Panc1 (cell line): Measurements from ENCODE around the gene COL5A2. TPM values are rescaled to one million over a fixed set of nuclear protein-coding genes. Genes with fewer than 3 reads are reported as not detected.

Source experiments
- ATAC-seq: fragments of 200-7000 bp; cut with Tn5 transposase; 2 replicates; pipeline ENCODE4 v1.9.1; 2020; ENCODE audit warnings: mild to moderate bottlenecking, moderate library complexity
- BruUV-seq: library from RNA; stranded (reverse); fragments of 400-500 nt; replicated peaks from 2 replicates; lab custom pipeline; 2021; lab: Mats Ljungman, UMichigan
- CTCF ChIA-PET: fragments of 300-600 bp; sonication (Branson Sonifier 250); formaldehyde crosslinking; loops from one replicate; lab custom pipeline; 2022; ENCODE audit warnings: antibody characterized with exemption; lab: Charles Lee
- POLR2A ChIA-PET: fragments of 300-600 bp; sonication (Branson Sonifier 250); formaldehyde crosslinking; loops from one replicate; lab custom pipeline; 2022; ENCODE audit warnings: antibody characterized with exemption; lab: Charles Lee
- DNase-seq: peaks from one replicate; pipeline ENCODE4 v3.0.0-alpha.2; 2010; ENCODE audit warnings: low read depth, low spot score
- H3K27ac ChIP-seq: 2 replicates; pipeline ENCODE4 v1.5.1; 2011; ENCODE audit warnings: mild to moderate bottlenecking, low read length, inconsistent platforms
- H3K27me3 ChIP-seq: fragments of 200-500 bp; sonication (Bioruptor generic); 2 replicates; pipeline ENCODE4 v1.6.0; 2014; ENCODE audit warnings: low read length, inconsistent platforms; ENCODE audit not compliant: control insufficient read depth, insufficient read depth
- H3K36me3 ChIP-seq: fragments of 200-500 bp; sonication (Bioruptor generic); 2 replicates; pipeline ENCODE4 v1.5.1; 2014; ENCODE audit warnings: inconsistent platforms, mild to moderate bottlenecking, low read length, moderate library complexity; ENCODE audit not compliant: control insufficient read depth, insufficient read depth
- H3K4me1 ChIP-seq: 2 replicates; pipeline ENCODE4 v1.5.1; 2011; ENCODE audit warnings: inconsistent platforms, mild to moderate bottlenecking, low read length, moderate library complexity; ENCODE audit not compliant: control insufficient read depth, insufficient read depth
- H3K4me3 ChIP-seq, 2 experiments: 2 replicates each; pipeline ENCODE4 v1.5.1; 2011 to 2012; ENCODE audit warnings: low read depth in 2 of 2, low read length in 2 of 2, mild to moderate bottlenecking in 2 of 2, inconsistent platforms in 1 of 2, moderate library complexity in 1 of 2
- H3K9me3 ChIP-seq: fragments of 200-500 bp; sonication (Bioruptor generic); 2 replicates; pipeline ENCODE4 v1.5.1; 2014; ENCODE audit warnings: low read depth, mild to moderate bottlenecking, inconsistent platforms, low read length, moderate library complexity; ENCODE audit not compliant: control insufficient read depth, insufficient read depth
- CTCF ChIP-seq: fragments of 450-650 bp; IDR thresholded peaks from 2 replicates; pipeline ENCODE4 v1.5.1; 2017; ENCODE audit warnings: mild to moderate bottlenecking
- POLR2AphosphoS5 ChIP-seq: IDR thresholded peaks from 2 replicates; pipeline ENCODE4 v1.6.1; 2012; ENCODE audit warnings: mild to moderate bottlenecking, low read depth, low read length, moderate library complexity
- REST ChIP-seq, 2 experiments: IDR thresholded peaks; 2 replicates each; pipeline ENCODE4 v1.6.1; 2011 to 2012; ENCODE audit warnings: low read depth in 2 of 2, control low read depth in 1 of 2, low read length in 1 of 2, mild to moderate bottlenecking in 1 of 2, moderate library complexity in 1 of 2; ENCODE audit not compliant: insufficient read depth in 1 of 2
- SIN3A ChIP-seq: IDR thresholded peaks from 2 replicates; pipeline ENCODE4 v1.6.1; 2012; ENCODE audit warnings: low read depth, mild to moderate bottlenecking, low read length, moderate library complexity, borderline replicate concordance; ENCODE audit not compliant: insufficient read depth
- TCF7L2 ChIP-seq: IDR thresholded peaks from 2 replicates; pipeline ENCODE4 v1.6.1; 2011; ENCODE audit warnings: mild to moderate bottlenecking, low read depth, low read length, inconsistent platforms
- in situ Hi-C: cut with HindIII; loops from 2 replicates; pipeline ENCODE4 v1.10.0; 2016; ENCODE audit warnings: low sequenced_read_pairs, low pct_unique_long_range_greater_than_20kb
- intact Hi-C: fragments of 100-400 bp; cut with micrococcal nuclease; formaldehyde crosslinking; loops from one replicate; pipeline ENCODE4 v1.10.0; 2022; ENCODE audit not compliant: unreplicated experiment
- total RNA-seq: library from RNA; stranded (reverse); gene quantifications from one replicate; pipeline ENCODE4 v1.2.1, GENCODE V29; 2021; ENCODE audit not compliant: unreplicated experiment

Gene COL5A2
- total RNA-seq, 1 experiment from 2014 or later, result 144 TPM

- H3K36me3 ChIP-seq, result no peaks in the 10 kb centered on the region
- DNase-seq (no peak), ATAC-seq (no peak)
- BruUV-seq, result no TSS peak
- ChIA-PET CTCF (interaction anchor here (0.6 kb wide), 1 partner anchor 178 kb away, joined by 3 read pairs; no protein-coding TSS in a partner anchor), POLR2A (no interaction called here)
- H3K9me3 ChIP-seq, result no peaks in the 10 kb centered on the region
- intact Hi-C loops, result no loop called here
- H3K27ac ChIP-seq, result no peak overlapping the region
- no peaks in the 10 kb centered on the region for H3K4me1 ChIP-seq
- H3K27me3 ChIP-seq, result no peaks in the 10 kb centered on the region
- no peak for TF ChIP-seq SIN3A
- no peak for TF ChIP-seq POLR2AphosphoS5
- in situ Hi-C loops, result no loop called here
- H3K4me3 ChIP-seq, result no peak overlapping the region
Observed at GRCh38 chr2:189016311-189016861, 163.2 kb downstream of the COL5A2 start.

GRCh38 chr2:189015359-189015758 lies 164.2 kb downstream of the COL5A2 start:
- H3K27me3 ChIP-seq, result no peaks in the 10 kb centered on the region
- no TSS peak for BruUV-seq
- H3K27ac ChIP-seq, result no peak overlapping the region
- intact Hi-C loops (no loop called here), in situ Hi-C loops (no loop called here)
- H3K4me3 ChIP-seq, result no peak overlapping the region
- ChIA-PET CTCF (no interaction called here), POLR2A (no interaction called here)
- DNase-seq (no peak), ATAC-seq (no peak)
- H3K36me3 ChIP-seq, result no peaks in the 10 kb centered on the region
- TF ChIP-seq CTCF (no peak), SIN3A (no peak), POLR2AphosphoS5 (no peak), REST (IDR thresholded peaks at IDR 0.05; ENCODE audit: insufficient read depth in 1 of 2, low read depth in 2 of 2, low read length in 1 of 2) (no peak), TCF7L2 (no peak)
- H3K4me1 ChIP-seq, result no peaks in the 10 kb centered on the region
- no peaks in the 10 kb centered on the region for H3K9me3 ChIP-seq

GRCh38 chr2:189014449-189015138 lies 165.0 kb downstream of the COL5A2 start:
- no peaks in the 10 kb centered on the region for H3K4me1 ChIP-seq
- no peak overlapping the region for H3K27ac ChIP-seq
- H3K27me3 ChIP-seq, result no peaks in the 10 kb centered on the region
- POLR2A ChIA-PET, result no interaction called here
- DNase-seq (no peak), ATAC-seq (no peak)
- intact Hi-C loops (no loop called here), in situ Hi-C loops (no loop called here)
- H3K9me3 ChIP-seq, result no peaks in the 10 kb centered on the region
- CTCF ChIA-PET, result no interaction called here
- H3K36me3 ChIP-seq, result no peaks in the 10 kb centered on the region
- TF ChIP-seq CTCF, result no peak
- TF ChIP-seq POLR2AphosphoS5, result no peak
- no peak for TF ChIP-seq TCF7L2
- no peak for TF ChIP-seq REST (IDR thresholded peaks at IDR 0.05; ENCODE audit: insufficient read depth in 1 of 2, low read depth in 2 of 2, low read length in 1 of 2)
- TF ChIP-seq SIN3A, result no peak
- BruUV-seq, result no TSS peak
- no peak overlapping the region for H3K4me3 ChIP-seq
